Activated CD4-positive, CD25-positive, alpha-beta regulatory T cell (primary cell): ENCODE measurements around the gene ARHGAP24.
"Not testable (repeated sequence)": the region's sequence is repeated elsewhere in the genome, so short reads cannot be mapped to it uniquely, and the experiment has no call there.

Source experiments
- DNase-seq, 4 experiments: peaks; one replicate each; lab custom pipeline; 2025; lab: John Stamatoyannopoulos, UW

Gene ARHGAP24

GRCh38 chr4:85913931-85914694 is 439.2 kb downstream of the ARHGAP24 start:
- no peak for DNase-seq

- not testable (repeated sequence) for DNase-seq
Observed at GRCh38 chr4:85915570-85915969, 440.6 kb downstream of the ARHGAP24 start.

- DNase-seq, result no peak
Observed at GRCh38 chr4:85919200-85919887, 444.4 kb downstream of the ARHGAP24 start.

GRCh38 chr4:85925071-85925470 is 450.1 kb downstream of the ARHGAP24 start:
- DNase-seq, result no peak

GRCh38 chr4:85928775-85929591 is 454.0 kb downstream of the ARHGAP24 start:
- DNase-seq, result no peak

- no peak for DNase-seq
Observed at GRCh38 chr4:85929961-85930665, 455.2 kb downstream of the ARHGAP24 start.

- no peak for DNase-seq
Observed at GRCh38 chr4:85932500-85933290, 457.7 kb downstream of the ARHGAP24 start.

- DNase-seq, result no peak
Observed at GRCh38 chr4:85933291-85933640, 458.3 kb downstream of the ARHGAP24 start.

GRCh38 chr4:85937507-85937906 is 462.6 kb downstream of the ARHGAP24 start:
- DNase-seq, result no peak

GRCh38 chr4:85938062-85938461 is 463.1 kb downstream of the ARHGAP24 start:
- DNase-seq, result no peak

GRCh38 chr4:85938902-85939301 is 464.0 kb downstream of the ARHGAP24 start:
- no peak for DNase-seq

GRCh38 chr4:85939595-85939994 is 464.6 kb downstream of the ARHGAP24 start:
- no peak for DNase-seq

GRCh38 chr4:85940151-85940550 is 465.2 kb downstream of the ARHGAP24 start:
- no peak for DNase-seq

GRCh38 chr4:85942107-85942506 is 467.2 kb downstream of the ARHGAP24 start:
- no peak for DNase-seq

- DNase-seq, result no peak
Observed at GRCh38 chr4:85946821-85947220, 471.9 kb downstream of the ARHGAP24 start.

- DNase-seq, result no peak
Observed at GRCh38 chr4:85951099-85951498, 476.1 kb downstream of the ARHGAP24 start.

GRCh38 chr4:85952528-85952927 is 477.6 kb downstream of the ARHGAP24 start:
- no peak for DNase-seq

- no peak for DNase-seq
Observed at GRCh38 chr4:85952972-85953650, 478.2 kb downstream of the ARHGAP24 start.

- DNase-seq, result no peak
Observed at GRCh38 chr4:85953651-85954018, 478.7 kb downstream of the ARHGAP24 start.

- DNase-seq, result no peak
Observed at GRCh38 chr4:85955620-85956292, 480.8 kb downstream of the ARHGAP24 start.
